Erythroblast (primary cell): Measurements from ENCODE around the gene SSUH2.

Source experiments
- GATA1 ChIP-seq: IDR thresholded peaks from 2 replicates; pipeline ENCODE4 v1.6.1; 2011; ENCODE audit warnings: low read depth, mild to moderate bottlenecking, control low read depth, low read length, moderate library complexity
- POLR2A ChIP-seq: IDR thresholded peaks from 2 replicates; pipeline ENCODE4 v1.6.1; 2011; ENCODE audit warnings: mild to moderate bottlenecking, low read length

- TF ChIP-seq POLR2A (no peak), GATA1 (no peak)
Observed at GRCh38 chr3:8578282-8578681, 66.3 kb downstream of the SSUH2 start.
